Loucy (cell line): ENCODE measurements around the gene SGO2.
"Not testable (repeated sequence)": the region's sequence is repeated elsewhere in the genome, so short reads cannot be mapped to it uniquely, and the experiment has no call there.

Source experiments
- H2AFZ ChIP-seq: fragments of 200-600 bp; sonication (generic); 2 replicates; pipeline ENCODE4 v1.6.0; 2016; ENCODE audit warnings: antibody characterized with exemption, mild to moderate bottlenecking, low read length, moderate library complexity
- H3F3A ChIP-seq: fragments of 200-600 bp; 2 replicates; pipeline ENCODE4 v1.6.0; 2016; ENCODE audit warnings: antibody characterized with exemption, low read depth, mild to moderate bottlenecking
- H3K27me3 ChIP-seq: fragments of 200-600 bp; sonication (generic); 2 replicates; pipeline ENCODE4 v1.6.1; 2014; ENCODE audit warnings: low read length, mild to moderate bottlenecking; ENCODE audit not compliant: insufficient read depth, poor library complexity, severe bottlenecking
- H3K36me3 ChIP-seq: fragments of 200-600 bp; sonication (generic); 2 replicates; pipeline ENCODE4 v1.6.1; 2016; ENCODE audit warnings: low read length; ENCODE audit not compliant: insufficient read depth
- H3K4me1 ChIP-seq: fragments of 200-600 bp; sonication (generic); 2 replicates; pipeline ENCODE4 v1.5.1; 2014; ENCODE audit warnings: low read length, mild to moderate bottlenecking; ENCODE audit not compliant: insufficient read depth, poor library complexity, severe bottlenecking
- H3K4me2 ChIP-seq: fragments of 200-600 bp; sonication (generic); 2 replicates; pipeline ENCODE4 v1.6.0; 2014; ENCODE audit warnings: antibody characterized with exemption, low read length, low read depth, mild to moderate bottlenecking; ENCODE audit not compliant: poor library complexity, severe bottlenecking
- H3K4me3 ChIP-seq: fragments of 200-600 bp; sonication (generic); 2 replicates; pipeline ENCODE4 v1.5.1; 2014; ENCODE audit warnings: low read length, mild to moderate bottlenecking, mixed read lengths; ENCODE audit not compliant: poor library complexity, severe bottlenecking
- H3K79me2 ChIP-seq: fragments of 200-600 bp; sonication (generic); 2 replicates; pipeline ENCODE4 v1.6.1; 2014; ENCODE audit warnings: low read length; ENCODE audit not compliant: insufficient read depth
- H3K9ac ChIP-seq: fragments of 200-600 bp; sonication (generic); 2 replicates; pipeline ENCODE4 v1.6.0; 2014; ENCODE audit warnings: mild to moderate bottlenecking, low read depth, low read length, moderate library complexity; ENCODE audit not compliant: poor library complexity, severe bottlenecking
- H3K9me2 ChIP-seq: fragments of 200-600 bp; sonication (generic); replicated peaks from 2 replicates; pipeline ENCODE4 v1.6.1; 2016; ENCODE audit warnings: low read depth, low read length, mixed read lengths
- H3K9me3 ChIP-seq: fragments of 200-600 bp; sonication (generic); 2 replicates; pipeline ENCODE4 v1.6.1; 2014; ENCODE audit warnings: mild to moderate bottlenecking, antibody characterized with exemption, low read length, low read depth; ENCODE audit not compliant: insufficient read depth
- H4K20me1 ChIP-seq: fragments of 200-600 bp; sonication (generic); 2 replicates; pipeline ENCODE4 v1.6.0; 2014; ENCODE audit warnings: antibody characterized with exemption, low read length, mild to moderate bottlenecking; ENCODE audit not compliant: insufficient read depth, poor library complexity, severe bottlenecking
- CTCF ChIP-seq: fragments of 200-600 bp; sonication (generic); conservative IDR thresholded peaks from 2 replicates; pipeline ENCODE4 v1.5.1; 2014; ENCODE audit warnings: mild to moderate bottlenecking, antibody characterized with exemption, low read length
- EZH2phosphoT487 ChIP-seq: fragments of 200-600 bp; IDR thresholded peaks from 2 replicates; pipeline ENCODE4 v1.6.1; 2018; ENCODE audit warnings: antibody characterized with exemption, mild to moderate bottlenecking, moderate library complexity, borderline replicate concordance

Gene SGO2

DNA sequence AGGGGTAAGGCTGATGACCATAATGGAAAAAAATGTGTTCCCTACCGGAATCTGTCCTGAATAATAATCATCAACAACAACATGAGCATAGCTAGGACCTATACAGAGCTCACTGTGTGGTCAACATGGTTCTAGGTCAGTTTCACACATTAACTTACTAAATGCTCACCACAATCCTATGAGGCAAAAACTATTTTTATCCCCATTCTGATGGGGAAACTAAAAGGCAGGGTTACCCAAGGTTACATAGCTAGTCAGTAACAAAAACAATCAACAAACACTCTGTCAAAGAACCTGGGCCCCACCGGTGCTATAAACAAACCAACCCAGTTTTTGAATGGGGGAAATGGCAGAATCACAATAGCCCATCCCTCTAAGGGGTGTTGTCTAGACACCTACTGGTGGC lies 100.0 kb downstream of the SGO2 start:
- H3K27me3 ChIP-seq, result no peaks in the 10 kb centered on the region
- no peak overlapping the region for H2AFZ ChIP-seq
- no peaks in the 10 kb centered on the region for H3K4me1 ChIP-seq
- no peaks in the 10 kb centered on the region for H3K9me2 ChIP-seq
- H3K36me3 ChIP-seq, result no peaks in the 10 kb centered on the region
- no peak overlapping the region for H3K4me2 ChIP-seq
- no peak overlapping the region for H3K9ac ChIP-seq
- no peaks in the 10 kb centered on the region for H3K79me2 ChIP-seq
- TF ChIP-seq CTCF (no peak), EZH2phosphoT487 (no peak)
- H4K20me1 ChIP-seq, result no peaks in the 10 kb centered on the region
- no peaks in the 10 kb centered on the region for H3K9me3 ChIP-seq
- no peaks in the 10 kb centered on the region for H3F3A ChIP-seq
- no peak overlapping the region for H3K4me3 ChIP-seq

- H3K4me1 ChIP-seq, result no peaks in the 10 kb centered on the region
- H3K9me3 ChIP-seq, result no peaks in the 10 kb centered on the region
- no peak overlapping the region for H3K4me3 ChIP-seq
- H3K36me3 ChIP-seq, result no peaks in the 10 kb centered on the region
- H3K79me2 ChIP-seq, result no peaks in the 10 kb centered on the region
- no peak overlapping the region for H3K9ac ChIP-seq
- no peak overlapping the region for H2AFZ ChIP-seq
- no peaks in the 10 kb centered on the region for H3F3A ChIP-seq
- H3K4me2 ChIP-seq, result no peak overlapping the region
- no peaks in the 10 kb centered on the region for H3K9me2 ChIP-seq
- no peaks in the 10 kb centered on the region for H4K20me1 ChIP-seq
- TF ChIP-seq EZH2phosphoT487 (no peak), CTCF (no peak)
- no peaks in the 10 kb centered on the region for H3K27me3 ChIP-seq
These were observed 101.2 kb downstream of the SGO2 start for GRCh38 chr2:200627110-200627770.

DNA sequence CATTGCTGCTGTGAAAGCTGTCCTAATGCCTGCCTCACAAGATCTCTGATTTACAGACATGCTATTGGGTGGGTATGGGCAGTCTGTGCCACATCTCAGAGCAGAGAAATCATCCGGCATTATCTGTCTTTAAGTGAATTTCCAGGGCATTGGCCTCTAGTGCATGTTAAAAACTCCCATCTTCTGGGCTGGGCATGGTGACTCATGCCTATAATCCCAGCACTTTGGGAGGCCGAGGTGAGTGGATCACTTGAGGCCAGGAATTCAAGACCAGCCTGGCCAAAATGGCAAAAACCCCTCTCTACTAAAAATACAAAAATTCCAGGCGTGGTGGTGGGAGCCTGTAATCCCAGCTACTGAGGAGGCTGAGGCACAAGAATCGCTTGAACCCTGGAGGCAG lies 102.5 kb downstream of the SGO2 start:
- H3K4me1 ChIP-seq, H3K9me2 ChIP-seq, H3K4me2 ChIP-seq, H3K27me3 ChIP-seq, H3K9ac ChIP-seq, H2AFZ ChIP-seq, H4K20me1 ChIP-seq, H3K36me3 ChIP-seq, H3K4me3 ChIP-seq, H3F3A ChIP-seq, H3K9me3 ChIP-seq, H3K79me2 ChIP-seq: not testable (repeated sequence)

- Histone ChIP-seq H4K20me1 (no peaks in the 10 kb centered on the region), H3K79me2 (no peaks in the 10 kb centered on the region), H3K9me2 (no peaks in the 10 kb centered on the region), H3K4me2 (no peak overlapping the region), H3K4me3 (no peak overlapping the region), H2AFZ (no peak overlapping the region), H3K27me3 (no peaks in the 10 kb centered on the region), H3F3A (no peaks in the 10 kb centered on the region), H3K36me3 (no peaks in the 10 kb centered on the region), H3K9me3 (no peaks in the 10 kb centered on the region), H3K4me1 (no peaks in the 10 kb centered on the region), H3K9ac (no peak overlapping the region)
- TF ChIP-seq CTCF, result no peak
- no peak for TF ChIP-seq EZH2phosphoT487
These were observed 105.3 kb downstream of the SGO2 start for GRCh38 chr2:200631287-200631686.
